H1 (cell line): ENCODE measurements around the gene METAP1D. TPM values are rescaled to one million over a fixed set of nuclear protein-coding genes. Genes with fewer than 3 reads are reported as not detected.

Experiments used
- CTCF ChIA-PET: fragments of 300-600 bp; sonication (Branson Sonifier 250); formaldehyde crosslinking; loops from one replicate; lab custom pipeline; 2021; ENCODE audit not compliant: partially characterized antibody; lab: Charles Lee
- POLR2A ChIA-PET: fragments of 300-600 bp; sonication (Branson Sonifier 250); formaldehyde crosslinking; loops from one replicate; lab custom pipeline; 2021; ENCODE audit warnings: inconsistent platforms; ENCODE audit not compliant: partially characterized antibody; lab: Charles Lee
- DNase-seq, 2 experiments: peaks; one replicate each; pipeline versions ENCODE4 v3.0.0 to v3.0.0-alpha.2; 2010 to 2022; ENCODE audit warnings: low spot score in 2 of 2, low read depth in 1 of 2, mixed read lengths in 1 of 2
- FAIRE-seq: peaks from 2 replicates; lab custom pipeline; 2011; peaks lifted over from hg19 to GRCh38; lab: Jason Lieb, UNC
- H2AFZ ChIP-seq: 2 replicates; pipeline ENCODE4 v1.8.1; 2012; ENCODE audit warnings: low read length, inconsistent platforms
- H2AK5ac ChIP-seq: 2 replicates; pipeline ENCODE4 v1.6.1; 2013; ENCODE audit warnings: low read depth, low read length
- H2BK120ac ChIP-seq: replicated peaks from 2 replicates; pipeline ENCODE3; 2013; ENCODE audit warnings: low read depth, low read length, inconsistent platforms
- H2BK12ac ChIP-seq: 2 replicates; pipeline ENCODE4 v1.6.1; 2013; ENCODE audit warnings: low read depth, low read length
- H2BK15ac ChIP-seq: 2 replicates; pipeline ENCODE4 v1.6.1; 2013; ENCODE audit warnings: low read length
- H2BK20ac ChIP-seq: 2 replicates; pipeline ENCODE4 v1.6.1; 2013; ENCODE audit warnings: low read length
- H2BK5ac ChIP-seq: 2 replicates; pipeline ENCODE4 v1.6.1; 2013; ENCODE audit warnings: low read depth, low read length
- H3K14ac ChIP-seq: 2 replicates; pipeline ENCODE4 v1.6.1; 2013; ENCODE audit warnings: inconsistent platforms; ENCODE audit not compliant: insufficient read length
- H3K18ac ChIP-seq: 2 replicates; pipeline ENCODE4 v1.6.1; 2013; ENCODE audit warnings: low read length; ENCODE audit errors: extremely low read depth
- H3K23ac ChIP-seq: 2 replicates; pipeline ENCODE4 v1.6.1; 2013; ENCODE audit warnings: inconsistent platforms; ENCODE audit not compliant: insufficient read length
- H3K23me2 ChIP-seq: 2 replicates; pipeline ENCODE4 v1.6.1; 2013; ENCODE audit warnings: low read depth, low read length
- H3K27ac ChIP-seq: 2 replicates; pipeline ENCODE4 v1.6.1; 2011; ENCODE audit warnings: low read depth, low read length, inconsistent platforms
- H3K27me3 ChIP-seq, 4 experiments: replicated peaks in 1 of 4; 1 replicate in 1 of 4; 2 replicates in 3 of 4; pipeline versions ENCODE4 v1.6.1 to v1.8.1; 2011 to 2013; ENCODE audit warnings: low read length in 3 of 4, mild to moderate bottlenecking in 3 of 4, inconsistent platforms in 2 of 4, mixed read lengths in 2 of 4, moderate library complexity in 1 of 4; ENCODE audit not compliant: control insufficient read depth in 3 of 4, insufficient read depth in 3 of 4; ENCODE audit errors: extremely low read depth in 1 of 4
- H3K36me3 ChIP-seq, 4 experiments: 2 replicates each; pipeline versions ENCODE4 v1.6.1 to v1.8.1; 2011 to 2013; ENCODE audit warnings: mild to moderate bottlenecking in 4 of 4, low read length in 3 of 4, moderate library complexity in 2 of 4, control low read depth in 1 of 4, inconsistent platforms in 1 of 4; ENCODE audit not compliant: insufficient read depth in 4 of 4, control insufficient read depth in 2 of 4
- H3K4ac ChIP-seq: replicated peaks from 2 replicates; pipeline ENCODE3; 2013; ENCODE audit warnings: low read length, low read depth, mixed read lengths, inconsistent platforms; ENCODE audit not compliant: insufficient read length
- H3K4me1 ChIP-seq, 4 experiments: replicated peaks in 1 of 4; 1 replicate in 1 of 4; 2 replicates in 3 of 4; pipeline versions ENCODE4 v1.6.1 to v1.8.1; 2011 to 2013; ENCODE audit warnings: low read length in 3 of 4, inconsistent platforms in 2 of 4, mixed read lengths in 1 of 4; ENCODE audit not compliant: insufficient read depth in 4 of 4, control insufficient read depth in 3 of 4
- H3K4me2 ChIP-seq, 2 experiments: 2 replicates each; pipeline versions ENCODE4 v1.6.1 to v1.8.1; 2011 to 2013; ENCODE audit warnings: low read depth in 2 of 2, low read length in 2 of 2, control low read depth in 1 of 2, inconsistent platforms in 1 of 2, mild to moderate bottlenecking in 1 of 2; ENCODE audit not compliant: insufficient read depth in 1 of 2
- H3K4me3 ChIP-seq, 4 experiments: fragments of 200-600, 300-600 bp in 1 of 4; sonication (generic), shearing (Covaris generic), sonication (Bioruptor Twin) in 1 of 4; 2 replicates each; pipeline versions ENCODE4 v1.5.1 to v1.8.1; 2011 to 2016; ENCODE audit warnings: low read length in 4 of 4, low read depth in 3 of 4, control low read depth in 2 of 4, inconsistent platforms in 2 of 4, mild to moderate bottlenecking in 2 of 4, mixed read lengths in 1 of 4, moderate library complexity in 1 of 4; ENCODE audit not compliant: insufficient read depth in 2 of 4; ENCODE audit errors: extremely low read depth in 1 of 4
- H3K56ac ChIP-seq: replicated peaks from 2 replicates; pipeline ENCODE3; 2013; ENCODE audit warnings: low read depth, mild to moderate bottlenecking, mixed read lengths, low read length, inconsistent platforms; ENCODE audit not compliant: insufficient read length
- H3K79me1 ChIP-seq: 2 replicates; pipeline ENCODE4 v1.6.1; 2013; ENCODE audit warnings: low read depth, low read length, control low read depth
- H3K79me2 ChIP-seq, 2 experiments: 2 replicates each; pipeline versions ENCODE4 v1.6.1 to v1.8.1; 2012 to 2013; ENCODE audit warnings: low read length in 2 of 2, mild to moderate bottlenecking in 2 of 2, inconsistent platforms in 1 of 2; ENCODE audit not compliant: insufficient read depth in 2 of 2, control insufficient read depth in 1 of 2
- H3K9ac ChIP-seq, 4 experiments: replicated peaks in 1 of 4; 1 replicate in 1 of 4; 2 replicates in 3 of 4; pipeline versions ENCODE4 v1.6.1 to v1.8.1; 2011 to 2013; ENCODE audit warnings: low read depth in 3 of 4, low read length in 3 of 4, control low read depth in 2 of 4, mild to moderate bottlenecking in 2 of 4, moderate library complexity in 2 of 4, inconsistent platforms in 1 of 4; ENCODE audit errors: extremely low read depth in 1 of 4
- H3K9me3 ChIP-seq, 2 experiments: 2 replicates each; pipeline versions ENCODE4 v1.6.1 to v1.8.1; 2012 to 2013; ENCODE audit warnings: mild to moderate bottlenecking in 2 of 2, moderate library complexity in 2 of 2, control low read depth in 1 of 2, inconsistent platforms in 1 of 2, low read depth in 1 of 2, low read length in 1 of 2, mixed read lengths in 1 of 2; ENCODE audit not compliant: insufficient read depth in 2 of 2
- H4K20me1 ChIP-seq, 2 experiments: replicated peaks in 1 of 2; 2 replicates each; pipeline versions ENCODE3 to v1.8.1; 2011 to 2013; ENCODE audit warnings: inconsistent platforms in 2 of 2, low read length in 2 of 2, mild to moderate bottlenecking in 1 of 2; ENCODE audit not compliant: insufficient read depth in 2 of 2, control insufficient read depth in 1 of 2
- H4K5ac ChIP-seq: 2 replicates; pipeline ENCODE4 v1.6.1; 2013; ENCODE audit warnings: low read length, low read depth, mixed read lengths, inconsistent platforms; ENCODE audit not compliant: insufficient read length
- H4K8ac ChIP-seq: 2 replicates; pipeline ENCODE4 v1.8.0; 2013; ENCODE audit warnings: mild to moderate bottlenecking, moderate library complexity, low read length, inconsistent platforms; ENCODE audit not compliant: insufficient read depth; ENCODE audit errors: extremely low read depth
- H4K91ac ChIP-seq: replicated peaks from 2 replicates; pipeline ENCODE3; 2013; ENCODE audit warnings: low read length, mixed read lengths, inconsistent platforms; ENCODE audit not compliant: insufficient read length
- CBX5 ChIP-seq: fragments of 300-800, 300-1000 bp; sonication (generic); IDR thresholded peaks from 2 replicates; pipeline ENCODE4 v1.7.1; 2016; ENCODE audit warnings: antibody characterized with exemption, low read length, low read depth
- CTBP2 ChIP-seq: IDR thresholded peaks from 2 replicates; pipeline ENCODE4 v1.7.0; 2011; ENCODE audit warnings: borderline replicate concordance, mild to moderate bottlenecking, moderate library complexity, mixed read lengths, low read length; ENCODE audit not compliant: insufficient read depth, insufficient read length
- EP300 ChIP-seq, 2 experiments: IDR thresholded peaks; 1 replicate in 1 of 2; 2 replicates in 1 of 2; pipeline ENCODE4 v1.6.1; 2011 to 2012; ENCODE audit warnings: low read depth in 2 of 2, low read length in 2 of 2, mild to moderate bottlenecking in 2 of 2, borderline replicate concordance in 1 of 2, inconsistent platforms in 1 of 2, moderate library complexity in 1 of 2
- JUN ChIP-seq: IDR thresholded peaks from 2 replicates; pipeline ENCODE4 v1.6.1; 2011; ENCODE audit warnings: low read depth, mild to moderate bottlenecking, improper control_type of control experiment, low read length
- NRF1 ChIP-seq: IDR thresholded peaks from 2 replicates; pipeline ENCODE4 v1.6.1; 2011; ENCODE audit warnings: mild to moderate bottlenecking, low read depth, low read length, improper control_type of control experiment
- POLR2A ChIP-seq, 2 experiments: IDR thresholded peaks; 1 replicate in 1 of 2; 2 replicates in 1 of 2; pipeline ENCODE4 v1.6.1; 2011; ENCODE audit warnings: low read depth in 2 of 2, low read length in 2 of 2, mild to moderate bottlenecking in 2 of 2; ENCODE audit errors: control extremely low read depth in 1 of 2
- RFX5 ChIP-seq: IDR thresholded peaks from 2 replicates; pipeline ENCODE4 v1.6.1; 2011; ENCODE audit warnings: low read depth, low read length, improper control_type of control experiment, borderline replicate concordance
- RXRA ChIP-seq: IDR thresholded peaks from 2 replicates; pipeline ENCODE4 v1.6.1; 2011; ENCODE audit warnings: low read depth, mild to moderate bottlenecking, low read length, moderate library complexity; ENCODE audit not compliant: insufficient read depth
- SIN3A ChIP-seq, 2 experiments: IDR thresholded peaks in 1 of 2; conservative IDR thresholded peaks in 1 of 2; 2 replicates each; pipeline ENCODE4 v1.6.1; 2011 to 2012; ENCODE audit warnings: low read length in 2 of 2, improper control_type of control experiment in 1 of 2, low read depth in 1 of 2, mild to moderate bottlenecking in 1 of 2
- SIX5 ChIP-seq: IDR thresholded peaks from 2 replicates; pipeline ENCODE4 v1.6.1; 2011; ENCODE audit warnings: mild to moderate bottlenecking, low read depth, low read length
- SP1 ChIP-seq: IDR thresholded peaks from 2 replicates; pipeline ENCODE4 v1.6.1; 2011; ENCODE audit warnings: low read depth, low read length
- SP2 ChIP-seq: IDR thresholded peaks from 2 replicates; pipeline ENCODE4 v1.6.1; 2012; ENCODE audit warnings: mild to moderate bottlenecking, low read length, inconsistent platforms
- SUZ12 ChIP-seq: fragments of 200-600 bp; sonication (generic); IDR thresholded peaks from 2 replicates; pipeline ENCODE4 v1.6.1; 2012; ENCODE audit warnings: mild to moderate bottlenecking, inconsistent platforms, low read length, moderate library complexity, mixed read lengths
- TAF1 ChIP-seq: IDR thresholded peaks from 2 replicates; pipeline ENCODE4 v1.6.1; 2011; ENCODE audit warnings: mild to moderate bottlenecking, low read depth, low read length
- ZNF274 ChIP-seq: IDR thresholded peaks from 2 replicates; pipeline ENCODE4 v1.7.0; 2012; ENCODE audit warnings: low read length, borderline replicate concordance; ENCODE audit errors: extremely low read depth
- WGBS, 2 experiments: shearing (Covaris generic) in 1 of 2; methylation state at CpG; one replicate each; pipeline versions ENCODE4 v1.1.6 to v1.1.7; 2013 to 2015; ENCODE audit warnings: low lambda C conversion rate in 2 of 2, mixed read lengths in 2 of 2, inconsistent platforms in 1 of 2, low coverage in 1 of 2, missing lambda C conversion rate in 1 of 2; ENCODE audit not compliant: insufficient replicate concordance in 2 of 2, insufficient coverage in 1 of 2, insufficient read length in 1 of 2; ENCODE audit errors: extremely low coverage in 1 of 2, missing lambda C conversion rate in 1 of 2; 5-methylcytosine and 5-hydroxymethylcytosine counted together
- polyA plus RNA-seq, 7 experiments: library from polyadenylated mRNA; depleted of rRNA in 3 of 7; stranded (reverse) in 5 of 7; unstranded in 2 of 7; fragments of >200 nt in 5 of 7; fragments of 200-250 nt in 2 of 7; gene quantifications; 1 replicate in 5 of 7; 2 replicates in 1 of 7; 4 replicates in 1 of 7; pipeline versions ENCODE4 v1.2.1 to v1.2.3, GENCODE V29; 2011 to 2013; ENCODE audit warnings: missing spikeins in 2 of 7, mixed read lengths in 2 of 7
- total RNA-seq: library from RNA; stranded (reverse); fragmentation: NEBNext Ultra II Directional; extraction: Animal tissue kit (Norgen Biotek cat#: 25700); gene quantifications from 2 replicates; pipeline ENCODE4 v1.2.1, GENCODE V29; 2021

METAP1D gene
- total and polyA plus RNA-seq, 2 of the 8 experiments (the other 6 are each of a cell fraction or from before 2014, with no cell fraction given): 3.9 to 6.2 TPM

DNA sequence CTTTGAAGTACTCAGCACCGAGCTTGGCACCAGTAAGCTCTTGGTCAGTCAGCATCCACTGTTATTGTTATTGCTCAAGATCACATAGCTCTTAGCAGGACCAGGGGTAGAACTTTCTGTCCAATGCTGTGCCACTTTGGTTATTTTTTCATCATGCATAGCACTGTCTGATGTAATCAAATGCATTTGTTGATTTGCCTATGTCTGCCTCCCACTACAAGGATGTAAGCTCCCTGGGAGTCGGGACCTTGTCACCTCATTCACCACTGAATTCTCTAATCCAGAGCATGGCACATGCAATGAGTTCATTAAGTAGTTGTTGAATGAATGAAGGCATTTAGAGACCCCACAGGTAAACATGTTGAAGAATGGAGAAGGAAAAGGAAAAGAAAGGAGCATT is 56.5 kb downstream of the METAP1D start:
- Histone ChIP-seq H2AK5ac (no peak overlapping the region), H2BK5ac (no peak overlapping the region), H4K5ac (no peak overlapping the region), H3K9me3 (no peaks in the 10 kb centered on the region), H3K36me3 (no peaks in the 10 kb centered on the region), H3K14ac (no peak overlapping the region), H3K56ac (no peak overlapping the region), H4K20me1 (no peaks in the 10 kb centered on the region), H2BK20ac (no peak overlapping the region), H3K23ac (no peak overlapping the region), H3K27me3 (no peaks in the 10 kb centered on the region), H2AFZ (no peak overlapping the region), H3K79me1 (no peaks in the 10 kb centered on the region), H3K27ac (no peak overlapping the region), H4K91ac (no peak overlapping the region), H3K4ac (no peak overlapping the region), H3K9ac (0 out of 7 replicates have a peak overlapping the region, but pooled peaks of 1 of the 4 experiments have one; percentile 31), H3K4me3 (no peak overlapping the region), H4K8ac (no peak overlapping the region), H3K79me2 (no peaks in the 10 kb centered on the region), H3K18ac (no peak overlapping the region), H3K4me2 (no peak overlapping the region), H2BK15ac (no peak overlapping the region), H2BK12ac (no peak overlapping the region), H3K4me1 (no peaks in the 10 kb centered on the region), H2BK120ac (no peak overlapping the region), H3K23me2 (no peaks in the 10 kb centered on the region)
- no peak for DNase-seq
- no peak for FAIRE-seq
- WGBS, 2 experiments: 88% methylated on average over 2 of the region's 2 CpGs; no CpG with 5 or more reads in 1 of the 2 experiments
- CTCF ChIA-PET: interaction anchor here (1.1 to 1.9 kb wide), 3 partner anchors 17 to 50 kb away, joined by 4 to 6 read pairs (median 5); no protein-coding TSS in a partner anchor
- POLR2A ChIA-PET: interaction anchor here (1.0 kb wide), 1 partner anchor 56 kb away, joined by 4 read pairs; no protein-coding TSS in a partner anchor
- TF ChIP-seq TAF1 (no peak), SP1 (no peak), EP300 (IDR thresholded peaks at IDR 0.05; ENCODE audit: borderline replicate concordance in 1 of 2, low read depth in 2 of 2, low read length in 2 of 2) (no peak), ZNF274 (no peak), NRF1 (no peak), SP2 (no peak), SIX5 (no peak), RXRA (no peak), RFX5 (no peak), JUN (no peak), SUZ12 (no peak), SIN3A (conservative IDR thresholded peaks at IDR 0.05 in 1 of 2, IDR thresholded peaks at IDR 0.05 in 1 of 2; ENCODE audit: low read depth in 1 of 2, low read length in 2 of 2) (no peak), POLR2A (IDR thresholded peaks at IDR 0.05; ENCODE audit: control extremely low read depth in 1 of 2, low read depth in 2 of 2, low read length in 2 of 2) (no peak), CTBP2 (no peak), CBX5 (no peak)
